DMS153 treated with DMSO at 0.1 percent for 48 hours (cell line): ENCODE data around the gene RANBP3L.

Experiments
- DNase-seq: peaks from one replicate; lab custom pipeline; 2025; ENCODE audit not compliant: unreplicated experiment; lab: John Stamatoyannopoulos, UW

The RANBP3L gene

DNA sequence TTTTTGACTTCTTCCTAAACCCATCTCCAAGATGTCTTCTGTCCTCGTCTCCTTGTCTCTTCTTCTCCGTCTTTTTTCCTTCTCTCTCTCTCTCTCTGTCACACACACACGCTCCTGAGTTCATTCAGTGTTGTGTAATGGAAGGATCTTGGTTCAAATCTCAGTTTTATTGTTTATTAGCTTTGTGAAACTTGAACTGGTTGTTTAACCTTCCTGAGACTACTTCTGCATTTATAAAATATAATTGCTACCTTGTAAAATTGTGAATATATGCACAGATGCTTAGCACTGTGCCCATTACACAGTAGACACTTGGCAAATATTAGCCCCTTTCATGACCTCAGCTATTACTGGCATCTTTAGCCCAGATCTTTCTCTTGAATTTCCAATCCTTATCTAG is 57.6 kb downstream of the RANBP3L start:
- DNase-seq = no peak

DNA sequence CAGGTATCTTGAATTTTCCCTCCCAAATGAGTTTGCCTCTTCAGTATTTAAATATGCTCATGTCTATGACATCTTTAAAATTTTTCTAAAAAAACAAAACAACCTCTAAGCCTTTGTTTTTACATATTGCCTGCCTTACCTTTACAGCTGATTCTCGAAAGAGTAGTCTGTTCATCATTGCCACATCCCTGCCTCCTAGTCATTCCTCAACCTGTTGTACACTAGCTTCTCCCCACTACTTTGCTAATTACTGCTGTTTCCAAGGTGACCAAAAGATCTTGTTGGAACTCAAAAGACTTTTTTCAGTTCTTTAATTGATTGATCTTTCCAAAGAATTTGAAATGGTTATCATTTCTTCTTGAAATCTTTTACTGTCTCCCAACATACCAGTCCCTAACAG is 58.0 kb downstream of the RANBP3L start:
- no peak for DNase-seq

DNA sequence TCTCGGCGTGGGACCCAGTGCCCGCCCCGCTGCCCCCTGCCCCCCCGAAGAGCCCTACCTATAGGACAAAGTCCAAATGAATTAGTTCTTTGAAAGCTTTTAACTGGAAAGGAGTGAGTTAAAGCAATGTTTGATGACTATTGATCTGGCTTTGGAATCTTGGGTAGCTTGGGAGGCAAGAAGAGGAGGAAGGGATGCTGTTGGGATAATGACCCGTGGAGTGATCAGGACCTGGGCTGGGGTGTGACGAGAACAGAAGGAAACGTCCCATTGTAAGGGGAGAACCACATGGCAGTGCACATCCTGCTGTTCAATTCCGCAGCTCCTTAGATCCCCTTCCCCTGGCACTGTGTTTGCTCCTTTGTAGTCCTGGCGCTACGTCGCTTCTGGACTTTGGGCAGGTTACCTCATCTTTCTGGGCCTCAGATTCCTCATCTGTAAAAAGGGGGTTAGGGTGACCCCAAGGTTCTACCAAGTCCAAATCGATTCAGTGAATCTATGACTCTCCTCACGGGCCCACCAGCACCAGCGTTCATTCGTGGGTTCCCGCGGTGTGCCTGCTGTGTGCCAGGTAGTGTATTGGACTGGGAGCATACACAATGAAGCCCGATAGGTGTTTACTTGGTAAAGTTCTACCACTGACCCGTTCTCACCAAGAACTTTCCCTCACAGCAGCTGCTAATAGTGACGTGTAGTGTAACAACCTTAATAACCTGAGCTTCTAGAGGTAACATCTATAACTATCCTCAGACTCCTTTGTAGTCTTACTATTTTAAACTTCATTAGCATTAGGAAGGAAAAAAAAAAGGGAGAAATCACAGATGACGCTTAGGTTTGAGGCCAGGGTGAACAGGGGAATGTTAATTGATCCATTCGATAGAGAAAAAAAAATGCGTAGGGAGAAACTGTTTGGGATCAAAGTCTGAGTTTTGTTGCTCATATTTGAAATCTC is 58.9 kb downstream of the RANBP3L start:
- DNase-seq = peak; percentile 31

DNA sequence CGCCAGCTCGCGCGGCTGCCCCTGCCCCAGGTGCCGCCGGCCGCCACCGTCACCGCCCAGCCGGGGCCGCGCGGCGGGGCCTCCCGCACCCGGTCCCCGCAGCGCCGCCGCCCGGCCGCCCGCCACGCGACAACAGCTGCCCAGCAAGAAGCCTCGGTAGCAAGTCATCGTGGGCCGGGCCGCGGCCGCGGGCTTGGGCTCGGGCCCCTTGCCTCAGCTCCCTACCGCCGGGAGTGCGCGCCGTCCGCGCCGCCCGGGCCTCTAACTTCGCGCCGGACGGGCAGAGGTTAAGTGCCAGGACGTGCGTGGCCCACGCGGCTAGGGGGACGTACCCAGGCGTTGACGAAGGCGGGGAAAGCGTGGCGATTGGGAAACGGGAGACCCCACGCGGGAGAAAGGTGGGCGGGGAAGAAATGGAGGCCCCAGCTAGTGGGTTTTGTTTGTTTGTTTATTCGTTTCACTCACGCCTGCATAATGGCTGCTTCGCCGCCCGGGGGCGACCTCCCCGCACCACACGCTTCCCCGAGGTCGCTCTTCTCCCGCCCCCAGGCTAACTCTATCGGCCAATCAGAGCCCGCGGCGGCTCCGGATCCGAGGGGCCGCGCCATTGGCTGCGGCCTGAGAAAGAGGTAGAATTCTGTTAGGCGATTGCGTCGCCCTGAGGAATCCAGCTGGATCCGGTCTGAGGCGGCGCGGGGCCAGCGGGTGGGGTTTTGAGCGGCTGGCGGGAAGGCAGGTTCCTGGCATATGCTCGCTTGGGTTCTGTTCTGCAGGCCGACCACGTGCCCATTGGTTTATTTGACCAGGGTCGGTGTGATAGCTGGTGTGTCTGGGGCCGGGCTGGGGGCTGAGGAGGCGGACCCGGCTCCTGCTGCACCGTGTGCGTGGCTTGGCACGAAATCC is 59.8 kb downstream of the RANBP3L start, which contains the start of gene NADK2:
NADK2 (minus strand) TSS at position 295 of the 903 bp plus-strand sequence; CDS start at position 168, 127 bp downstream.
- peak; percentile 98 for DNase-seq

DNA sequence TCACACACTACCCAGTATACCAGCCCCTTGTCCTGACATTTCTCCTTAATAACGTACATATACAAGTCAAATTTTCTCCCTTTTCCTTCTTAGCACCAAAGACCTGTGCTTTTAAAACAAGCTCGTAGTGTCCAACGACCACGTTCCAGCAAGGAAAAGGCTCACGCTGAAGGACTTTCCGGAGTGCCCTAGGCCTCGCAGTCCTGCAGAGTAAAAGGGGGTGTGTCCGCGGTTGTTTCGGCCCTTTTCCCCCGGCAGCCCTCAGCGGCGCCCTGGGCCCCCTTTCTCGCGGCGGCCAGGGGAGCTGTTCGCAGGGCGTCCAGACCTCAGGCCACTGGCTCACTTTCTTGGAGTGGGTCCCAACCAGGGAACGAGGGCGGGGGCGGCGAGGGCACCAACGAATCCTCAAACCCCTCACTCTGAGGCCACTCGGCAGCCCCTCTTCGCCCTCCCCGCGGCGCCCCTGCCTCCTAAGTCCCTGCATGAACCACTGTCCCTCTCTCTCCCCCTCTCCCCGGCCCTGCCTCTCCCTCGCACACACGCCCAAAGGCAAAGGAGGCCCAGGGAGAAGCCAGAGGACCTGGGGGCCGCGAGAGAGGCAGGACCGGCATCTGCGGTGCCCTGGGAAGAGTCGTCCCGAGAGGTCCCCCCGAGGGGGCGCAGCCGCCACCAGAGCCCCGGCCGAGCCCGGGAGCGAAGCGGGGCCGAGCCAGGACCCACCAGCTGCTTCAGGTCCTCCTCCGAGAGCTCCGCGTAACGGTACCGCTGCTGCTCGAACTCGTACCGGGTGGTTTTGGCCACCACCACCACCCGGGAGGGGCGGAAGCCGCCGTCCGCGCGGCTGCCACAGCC is 60.7 kb downstream of the RANBP3L start:
- DNase-seq = peak; percentile 28

DNA sequence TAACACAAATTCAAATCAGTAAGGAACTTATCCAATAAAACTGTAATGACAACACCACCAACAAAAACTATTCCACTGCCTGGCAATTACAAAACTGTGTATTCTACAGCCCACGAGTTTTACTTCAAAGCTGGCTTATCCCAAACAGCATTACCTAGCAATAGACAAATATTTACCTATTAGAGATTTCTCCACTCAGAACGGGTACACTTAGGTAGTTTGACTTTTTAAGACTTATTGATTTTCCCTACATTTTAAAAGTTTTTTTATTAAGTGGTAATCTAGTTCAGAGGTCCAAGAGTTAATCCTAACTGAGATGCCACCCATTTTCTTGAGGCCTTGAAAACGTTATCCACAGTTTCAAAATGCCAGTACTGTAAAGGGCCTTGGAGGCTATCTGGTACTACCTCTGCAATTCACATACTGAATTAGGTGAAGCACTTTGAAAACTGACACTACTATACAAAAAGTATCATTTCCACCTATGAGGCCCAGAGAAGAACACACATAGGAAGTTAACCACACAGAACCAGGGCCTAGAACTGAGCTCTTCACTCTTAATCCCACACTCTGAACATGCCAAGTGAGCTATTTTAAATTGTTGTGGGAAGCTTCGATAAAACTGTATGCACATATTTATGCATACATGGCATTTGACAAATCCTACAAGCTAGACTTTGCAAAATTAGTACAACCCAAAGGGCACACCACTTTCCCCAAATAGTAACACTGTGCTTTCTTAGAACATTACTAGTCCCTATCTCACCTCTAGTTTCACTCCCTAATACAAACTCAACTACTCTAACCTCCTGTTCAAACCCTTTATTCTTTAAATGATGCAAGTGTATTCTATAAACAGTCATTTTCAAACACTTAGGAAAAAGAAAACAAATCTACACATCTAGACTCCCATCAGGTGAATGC is 62.1 kb downstream of the RANBP3L start:
- DNase-seq = peak; percentile 64

DNA sequence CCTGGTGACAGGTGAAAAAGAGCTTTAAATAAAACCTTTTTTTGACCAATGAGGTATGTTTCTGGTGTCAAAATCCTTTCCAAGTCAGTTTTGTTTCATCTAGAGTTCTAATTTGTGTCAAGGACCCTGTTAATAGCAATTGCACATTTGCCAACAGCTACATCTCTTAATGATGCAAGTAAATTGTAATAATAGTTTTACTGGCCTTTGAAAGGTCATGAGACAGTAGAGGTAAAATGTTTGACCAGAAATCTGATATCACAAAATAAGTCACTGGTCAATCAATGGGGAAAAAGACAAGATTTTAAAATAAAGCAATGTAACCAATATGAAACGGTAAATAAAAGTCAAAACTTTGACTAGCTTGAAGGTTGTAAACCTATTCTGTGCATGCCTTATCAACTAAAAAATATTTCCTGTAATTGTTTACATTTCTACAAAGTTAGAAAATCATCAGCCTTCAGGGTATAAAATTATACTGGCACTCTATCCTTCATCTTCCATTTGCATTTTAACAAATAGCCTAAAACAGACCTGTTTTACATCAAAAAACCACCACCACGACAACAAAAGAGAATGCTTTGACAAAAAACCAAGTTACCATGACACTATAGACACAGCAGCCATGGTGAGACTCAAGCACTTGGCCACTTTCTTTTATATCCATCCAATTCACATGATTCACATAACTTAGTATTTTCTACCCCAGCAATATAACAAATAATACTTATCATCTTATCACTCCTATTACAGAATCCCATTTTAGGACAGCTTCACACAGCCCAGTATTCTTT is 63.0 kb downstream of the RANBP3L start:
- DNase-seq = no peak

DNA sequence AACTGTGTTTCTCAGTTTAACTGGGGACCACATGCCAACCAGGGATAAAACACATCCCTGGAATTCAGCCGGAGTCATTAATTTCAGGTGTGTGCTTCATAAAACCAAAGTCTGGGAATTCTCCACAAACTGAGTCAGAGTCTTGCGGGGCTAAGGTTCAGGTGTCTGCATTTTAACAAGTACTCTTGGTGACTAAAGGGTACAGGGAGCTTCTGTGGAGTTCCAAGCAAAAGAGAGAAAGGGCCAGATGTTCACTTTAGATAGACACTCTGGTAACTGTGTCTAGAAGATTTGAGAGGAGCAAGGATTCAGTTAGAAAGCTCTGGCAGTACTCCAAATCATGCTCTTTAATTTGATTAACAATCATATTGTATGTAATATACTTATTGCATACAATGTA is 64.0 kb downstream of the RANBP3L start:
- DNase-seq = no peak

DNA sequence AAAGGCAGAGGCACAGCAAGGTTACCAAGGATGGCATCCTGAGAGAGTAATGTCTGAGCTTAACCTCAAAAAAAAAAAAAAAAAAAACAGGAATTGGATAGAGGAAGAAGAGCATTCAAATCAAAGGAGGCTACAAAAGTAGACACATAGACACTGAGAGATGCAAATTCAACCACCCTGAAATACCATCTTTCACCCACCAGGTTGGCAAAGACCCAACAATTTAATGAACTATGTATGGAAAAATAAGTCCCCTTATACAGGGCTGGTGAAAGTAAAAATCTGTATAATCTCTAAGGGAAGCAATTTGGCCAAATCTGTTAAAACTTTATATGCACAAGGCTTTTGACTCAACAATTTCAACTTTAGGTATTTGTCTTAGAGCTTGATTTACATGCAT is 64.9 kb downstream of the RANBP3L start:
- DNase-seq = no peak

DNA sequence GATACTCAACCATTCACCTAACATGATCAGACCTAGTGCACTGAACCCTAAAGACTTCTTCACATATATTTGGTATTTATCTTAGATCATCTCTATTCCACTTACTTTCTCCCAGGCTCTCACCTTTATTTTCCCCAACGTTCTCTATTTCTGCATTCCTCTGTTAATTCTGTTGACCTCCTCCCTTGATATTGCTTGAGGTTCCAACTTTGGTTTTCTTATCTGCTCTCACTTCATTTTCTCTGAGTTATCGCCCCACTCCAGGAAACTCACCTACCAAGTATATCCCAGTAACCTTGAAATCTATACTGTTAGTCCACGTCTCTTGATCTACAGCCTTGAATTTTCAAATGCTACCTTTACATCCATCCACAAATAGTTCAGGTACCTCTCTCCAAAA is 69.2 kb downstream of the RANBP3L start:
- no peak for DNase-seq

DNA sequence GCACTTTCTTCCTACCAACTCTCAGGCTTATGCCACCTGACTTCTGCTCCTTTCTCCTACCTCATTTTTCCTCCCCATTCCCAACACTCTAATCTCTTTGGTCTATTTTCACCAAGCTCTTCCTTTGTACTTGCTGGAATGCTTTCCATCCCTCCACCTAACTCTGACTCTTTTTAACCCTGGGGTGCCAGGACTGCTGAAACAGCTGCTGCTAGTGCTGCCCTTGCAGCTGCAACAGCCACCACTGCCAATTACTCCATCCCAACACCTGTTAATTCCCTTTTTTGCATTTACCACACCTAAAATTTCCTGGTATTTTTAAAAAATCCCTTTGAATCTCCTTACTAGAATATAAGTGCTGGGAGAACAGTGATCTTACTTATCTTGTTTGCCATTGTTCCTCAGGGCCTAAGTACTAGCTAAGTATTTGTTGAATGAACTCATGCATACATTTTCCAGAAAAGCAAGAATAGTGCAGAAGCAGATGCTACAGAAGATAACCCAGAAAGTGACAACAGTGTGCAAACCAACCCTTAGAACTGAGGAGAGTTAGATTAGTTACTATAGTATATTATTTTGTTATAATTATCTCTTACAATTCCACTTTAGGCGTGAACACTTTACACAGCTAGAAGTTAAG is 71.4 kb downstream of the RANBP3L start:
- no peak for DNase-seq

DNA sequence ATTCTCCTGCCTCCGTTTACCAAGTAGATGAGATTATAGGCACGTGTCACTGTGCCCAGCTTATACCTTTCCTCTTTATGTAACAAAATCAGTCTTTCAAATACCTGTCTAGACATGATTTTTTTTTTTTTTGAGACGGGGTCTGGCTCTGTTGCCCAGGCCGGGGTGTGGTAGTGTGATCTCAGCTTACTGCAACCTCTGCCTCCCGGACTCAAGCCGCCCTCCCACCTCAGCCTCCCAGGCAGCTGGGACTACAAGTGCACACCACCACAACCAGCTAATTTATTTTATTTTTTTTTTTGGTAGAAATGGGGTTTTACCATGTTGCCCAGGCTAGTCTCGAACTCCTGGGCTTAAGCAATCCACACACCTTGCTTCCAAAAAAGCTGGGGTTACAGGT is 73.2 kb downstream of the RANBP3L start:
- DNase-seq = no peak

DNA sequence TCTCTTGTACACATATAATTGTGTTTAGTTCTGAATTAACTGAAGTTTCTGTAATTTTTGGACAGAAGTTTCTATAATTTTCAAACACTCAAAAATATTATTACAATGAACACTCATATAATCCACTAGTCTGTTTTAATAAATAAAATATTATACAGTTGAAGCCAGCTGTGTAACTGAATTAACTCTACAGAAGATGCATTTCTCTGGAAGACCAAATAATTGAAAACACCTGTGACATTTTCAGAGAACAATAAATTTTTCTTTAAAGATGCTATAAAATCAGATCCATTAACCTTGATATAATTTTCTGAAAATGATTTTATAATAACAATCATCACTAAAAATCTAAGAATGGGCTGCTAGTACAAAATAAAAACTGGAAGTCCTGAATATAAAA is 74.7 kb downstream of the RANBP3L start:
- no peak for DNase-seq

DNA sequence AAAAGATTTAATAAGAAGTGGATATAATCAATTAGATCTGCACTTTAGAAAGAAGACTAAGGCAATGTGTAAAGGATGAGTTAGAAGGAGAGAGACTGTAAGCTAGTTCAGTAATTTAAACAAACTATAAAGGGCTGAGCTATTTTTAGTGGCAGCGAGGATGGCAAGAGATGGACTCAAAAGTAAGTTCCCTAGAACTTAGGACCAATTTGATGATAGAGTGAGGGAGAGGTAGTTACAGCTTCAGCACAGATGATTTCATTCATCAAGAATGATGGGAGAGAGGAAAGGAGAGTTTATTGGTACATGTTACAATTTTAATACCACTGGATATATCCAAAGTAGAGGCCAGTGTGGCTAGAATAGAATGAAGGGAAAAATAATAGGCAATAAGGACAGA is 79.1 kb downstream of the RANBP3L start:
- DNase-seq = no peak

DNA sequence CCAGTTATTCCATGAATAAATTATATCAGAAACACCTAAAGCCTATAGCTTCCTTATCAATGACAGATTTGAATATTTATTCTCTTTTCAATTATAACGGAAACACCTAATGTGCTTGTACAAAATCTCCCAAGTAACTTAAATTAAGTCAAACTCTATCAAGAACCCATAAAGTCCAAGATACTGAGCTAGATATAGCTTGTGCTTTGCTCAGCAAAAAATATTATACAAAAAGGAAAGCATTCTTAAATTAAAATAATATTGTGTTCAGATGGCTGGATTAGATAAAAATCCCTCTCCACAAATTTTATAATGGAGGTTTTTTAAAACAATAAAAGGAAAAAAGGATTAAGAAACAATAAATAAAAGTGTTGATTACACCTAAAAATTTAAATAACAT is 83.7 kb downstream of the RANBP3L start:
- DNase-seq = no peak

DNA sequence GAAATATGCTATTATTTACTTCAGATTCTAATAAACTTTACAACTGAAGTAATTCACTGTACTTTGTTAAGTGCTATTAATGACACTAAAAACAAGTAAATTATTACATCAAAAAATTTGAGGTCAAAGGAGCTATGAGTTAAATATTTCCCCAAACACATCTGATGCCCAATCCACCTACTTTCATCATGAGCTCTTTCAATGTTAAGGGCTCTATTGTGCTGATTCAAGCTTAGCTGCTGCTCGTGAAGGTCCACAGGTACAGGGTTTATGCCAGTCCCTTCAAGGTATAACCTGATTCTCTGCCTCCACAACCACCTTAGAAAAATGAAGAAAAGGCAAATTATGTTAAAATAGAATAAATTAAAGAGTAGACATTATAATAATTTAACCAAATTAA is 84.1 kb downstream of the RANBP3L start:
- no peak for DNase-seq

DNA sequence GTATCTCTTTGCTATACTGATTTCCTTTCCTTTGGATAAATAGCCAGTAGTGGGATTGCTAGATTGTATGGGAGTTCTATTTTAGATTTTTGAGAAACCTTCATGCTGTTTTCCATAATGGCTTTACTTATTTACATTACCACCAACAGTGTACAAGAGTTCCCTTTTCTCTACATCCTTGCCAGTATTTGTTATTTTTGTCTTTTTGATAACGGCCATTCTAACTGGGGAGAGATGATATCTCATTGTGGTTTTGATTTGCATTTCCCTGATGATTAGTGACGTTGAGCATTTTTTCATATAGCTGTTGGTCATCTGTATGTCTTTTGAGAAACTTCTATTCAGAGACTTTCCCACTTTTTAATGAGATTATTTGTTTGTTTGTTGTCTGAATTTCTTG is 85.8 kb downstream of the RANBP3L start:
- DNase-seq = no peak

DNA sequence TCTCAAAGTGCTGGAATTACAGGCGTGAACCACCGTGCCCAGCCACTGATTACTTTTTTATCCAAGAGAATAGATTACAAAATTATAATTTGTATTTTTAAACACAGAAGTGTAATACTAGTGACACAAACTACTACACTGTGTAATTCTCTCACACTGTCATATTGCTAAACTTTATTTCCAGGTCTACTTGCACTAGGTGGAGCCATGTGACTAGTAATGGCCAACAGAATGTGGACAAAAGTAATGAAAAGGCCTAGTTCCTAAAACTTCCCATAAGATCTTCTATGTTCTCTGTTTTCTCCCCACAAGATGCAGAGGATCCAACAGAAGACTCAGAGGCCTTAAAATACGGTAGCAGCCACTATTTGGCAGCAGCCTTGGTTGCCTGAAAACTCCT is 87.3 kb downstream of the RANBP3L start:
- no peak for DNase-seq

DNA sequence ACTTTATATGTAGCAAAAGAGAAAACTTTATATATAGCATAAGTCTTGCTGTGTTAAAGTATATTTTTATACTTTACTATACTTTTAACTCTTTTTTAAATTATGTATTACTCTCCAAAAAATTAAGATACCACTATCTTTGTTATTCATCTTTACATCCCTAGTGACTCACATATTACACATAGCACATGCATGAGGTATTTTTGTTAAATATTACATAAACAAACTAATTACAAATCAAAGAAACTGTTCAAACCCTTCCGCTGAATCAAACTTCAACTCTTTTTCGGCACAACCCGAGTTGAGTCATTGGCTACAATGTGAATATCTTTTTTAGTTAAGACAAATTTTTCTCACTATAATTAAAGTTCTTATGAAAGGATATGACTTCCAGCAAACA is 92.0 kb downstream of the RANBP3L start:
- no peak for DNase-seq
